ENCODE data around the gene HDAC8.

Gene HDAC8

GRCh38 chrX:72466493-72466892 is 106.2 kb downstream of the HDAC8 start:
- no peak for TF ChIP-seq REST (IDR thresholded peaks at IDR 0.05; ENCODE audit: insufficient read depth in 1 of 2, low read depth in 2 of 2, low read length in 2 of 2)
- TF ChIP-seq TAF1 (IDR thresholded peaks at IDR 0.05; ENCODE audit: borderline replicate concordance, insufficient read depth, low read length) = no peak
- no peak for TF ChIP-seq POLR2AphosphoS5 (IDR thresholded peaks at IDR 0.05; ENCODE audit: low read depth, low read length)
- TF ChIP-seq SIN3A (IDR thresholded peaks at IDR 0.05; ENCODE audit: borderline replicate concordance, insufficient read depth, low read length) = no peak
- TF ChIP-seq FOXP2 (optimal IDR thresholded peaks at IDR 0.05; ENCODE audit: borderline replicate concordance, extremely low read depth, extremely low read length, insufficient read depth) = no peak

GRCh38 chrX:72465889-72466288 is 106.8 kb downstream of the HDAC8 start:
- TF ChIP-seq FOXP2 (optimal IDR thresholded peaks at IDR 0.05; ENCODE audit: borderline replicate concordance, extremely low read depth, extremely low read length, insufficient read depth) = no peak

- no peak for TF ChIP-seq REST (IDR thresholded peaks at IDR 0.05; ENCODE audit: insufficient read depth in 1 of 2, low read depth in 2 of 2, low read length in 2 of 2)
- TF ChIP-seq FOXP2 (optimal IDR thresholded peaks at IDR 0.05; ENCODE audit: borderline replicate concordance, extremely low read depth, extremely low read length, insufficient read depth) = no peak
- TF ChIP-seq POLR2AphosphoS5 (IDR thresholded peaks at IDR 0.05; ENCODE audit: low read depth, low read length) = no peak
- no peak for TF ChIP-seq SIN3A (IDR thresholded peaks at IDR 0.05; ENCODE audit: borderline replicate concordance, insufficient read depth, low read length)
- TF ChIP-seq TAF1 (IDR thresholded peaks at IDR 0.05; ENCODE audit: borderline replicate concordance, insufficient read depth, low read length) = no peak
Observed at GRCh38 chrX:72461766-72462165, 110.9 kb downstream of the HDAC8 start.

- TF ChIP-seq FOXP2 (optimal IDR thresholded peaks at IDR 0.05; ENCODE audit: borderline replicate concordance, extremely low read depth, extremely low read length, insufficient read depth) (no peak), POLR2AphosphoS5 (IDR thresholded peaks at IDR 0.05; ENCODE audit: low read depth, low read length) (no peak), SIN3A (IDR thresholded peaks at IDR 0.05; ENCODE audit: borderline replicate concordance, insufficient read depth, low read length) (no peak), TAF1 (IDR thresholded peaks at IDR 0.05; ENCODE audit: borderline replicate concordance, insufficient read depth, low read length) (no peak), REST (IDR thresholded peaks at IDR 0.05; ENCODE audit: insufficient read depth in 1 of 2, low read depth in 2 of 2, low read length in 2 of 2) (no peak)
Observed at GRCh38 chrX:72461288-72461687, 111.4 kb downstream of the HDAC8 start.

- TF ChIP-seq TAF1 (IDR thresholded peaks at IDR 0.05; ENCODE audit: borderline replicate concordance, insufficient read depth, low read length) (no peak), REST (IDR thresholded peaks at IDR 0.05; ENCODE audit: insufficient read depth in 1 of 2, low read depth in 2 of 2, low read length in 2 of 2) (no peak), POLR2AphosphoS5 (IDR thresholded peaks at IDR 0.05; ENCODE audit: low read depth, low read length) (no peak), FOXP2 (optimal IDR thresholded peaks at IDR 0.05; ENCODE audit: borderline replicate concordance, extremely low read depth, extremely low read length, insufficient read depth) (no peak), SIN3A (IDR thresholded peaks at IDR 0.05; ENCODE audit: borderline replicate concordance, insufficient read depth, low read length) (no peak)
Observed at GRCh38 chrX:72460715-72461114, 111.9 kb downstream of the HDAC8 start.

Measured in PFSK-1 (cell line).